Neural cell (in vitro differentiated cells): ENCODE measurements around the gene PCBD1. TPM values are rescaled to one million over a fixed set of nuclear protein-coding genes. Genes with fewer than 3 reads are reported as not detected.

Experiments used
- H2AFZ ChIP-seq: fragments of 200-600, 300-800 bp; sonication (generic), shearing (Covaris generic); 2 replicates; pipeline ENCODE4 v1.6.0; 2014; ENCODE audit warnings: low read depth, mild to moderate bottlenecking, antibody characterized with exemption, low read length, moderate library complexity
- H3F3A ChIP-seq: fragments of 200-600 bp; shearing (Covaris generic); 2 replicates; pipeline ENCODE4 v1.6.1; 2016; ENCODE audit warnings: mild to moderate bottlenecking, moderate library complexity, mixed read lengths, antibody characterized with exemption, low read length; ENCODE audit not compliant: insufficient read depth, poor library complexity, severe bottlenecking
- H3K27ac ChIP-seq: fragments of 200-600, 300-800 bp; sonication (generic), shearing (Covaris generic); 2 replicates; pipeline ENCODE4 v1.5.1; 2014; ENCODE audit warnings: mild to moderate bottlenecking, low read length, moderate library complexity
- H3K27me3 ChIP-seq: fragments of 300-800, 200-600 bp; sonication (generic), shearing (Covaris generic); 2 replicates; pipeline ENCODE4 v1.6.0; 2014; ENCODE audit warnings: mild to moderate bottlenecking, low read depth, low read length, moderate library complexity; ENCODE audit not compliant: insufficient read depth
- H3K36me3 ChIP-seq: fragments of 300-800, 200-600 bp; sonication (generic), shearing (Covaris generic); 2 replicates; pipeline ENCODE4 v1.5.1; 2014; ENCODE audit warnings: mild to moderate bottlenecking, antibody characterized with exemption, low read length, moderate library complexity; ENCODE audit not compliant: insufficient read depth
- H3K4me2 ChIP-seq: fragments of 300-800, 200-600 bp; sonication (generic), shearing (Covaris generic); 2 replicates; pipeline ENCODE4 v1.6.0; 2014; ENCODE audit warnings: mild to moderate bottlenecking, low read length
- H3K4me3 ChIP-seq: fragments of 300-800, 200-600 bp; sonication (generic), shearing (Covaris generic); 2 replicates; pipeline ENCODE4 v1.5.1; 2014; ENCODE audit warnings: mild to moderate bottlenecking, low read length, moderate library complexity
- H3K79me2 ChIP-seq: fragments of 200-600 bp; shearing (Covaris generic); replicated peaks from 2 replicates; pipeline ENCODE4 v1.6.0; 2014; ENCODE audit warnings: mild to moderate bottlenecking, low read length, moderate library complexity; ENCODE audit not compliant: insufficient read depth
- H3K9ac ChIP-seq: fragments of 300-800, 200-600 bp; sonication (generic), shearing (Covaris generic); 2 replicates; pipeline ENCODE4 v1.6.1; 2016; ENCODE audit warnings: mild to moderate bottlenecking, low read length, mixed read lengths
- H3K9me2 ChIP-seq: fragments of 200-600 bp; shearing (Covaris generic); 2 replicates; pipeline ENCODE4 v1.6.1; 2016; ENCODE audit warnings: mild to moderate bottlenecking, low read length, mixed read lengths; ENCODE audit not compliant: insufficient read depth
- H3K9me3 ChIP-seq: fragments of 200-600, 300-800 bp; sonication (generic), shearing (Covaris generic); 2 replicates; pipeline ENCODE4 v1.6.1; 2016; ENCODE audit warnings: mild to moderate bottlenecking, mixed run types, low read length, moderate library complexity, mixed read lengths
- H4K20me1 ChIP-seq: fragments of 200-600 bp; shearing (Covaris generic); 2 replicates; pipeline ENCODE4 v1.6.1; 2016; ENCODE audit warnings: mild to moderate bottlenecking, mixed run types; ENCODE audit not compliant: insufficient read depth
- CTCF ChIP-seq: fragments of 450-650 bp; IDR thresholded peaks from 2 replicates; pipeline ENCODE4 v1.5.1; 2014; ENCODE audit warnings: antibody characterized with exemption, mild to moderate bottlenecking, moderate library complexity; ENCODE audit not compliant: poor library complexity, severe bottlenecking
- EP300 ChIP-seq: fragments of 450-650 bp; conservative IDR thresholded peaks from 2 replicates; pipeline ENCODE4 v1.6.1; 2014; ENCODE audit warnings: antibody characterized with exemption, mild to moderate bottlenecking, moderate library complexity; ENCODE audit not compliant: poor library complexity, severe bottlenecking
- EZH2 ChIP-seq: fragments of 200-600, 300-800 bp; shearing (Covaris generic), sonication (generic); IDR thresholded peaks from 2 replicates; pipeline ENCODE4 v1.6.1; 2014; ENCODE audit warnings: antibody characterized with exemption, low read length, borderline replicate concordance, mild to moderate bottlenecking; ENCODE audit not compliant: insufficient read depth, poor library complexity, severe bottlenecking
- MXI1 ChIP-seq: fragments of 450-650 bp; conservative IDR thresholded peaks from 2 replicates; pipeline ENCODE4 v1.6.1; 2014; ENCODE audit warnings: antibody characterized with exemption, mild to moderate bottlenecking; ENCODE audit not compliant: poor library complexity, severe bottlenecking
- POLR2AphosphoS5 ChIP-seq: IDR thresholded peaks from 2 replicates; pipeline ENCODE4 v1.6.1; 2012
- RAD21 ChIP-seq: fragments of 450-650 bp; conservative IDR thresholded peaks from 2 replicates; pipeline ENCODE4 v1.6.1; 2014; ENCODE audit warnings: antibody characterized with exemption, mild to moderate bottlenecking, moderate library complexity
- SMC3 ChIP-seq: fragments of 450-650 bp; conservative IDR thresholded peaks from 2 replicates; pipeline ENCODE4 v1.6.1; 2014; ENCODE audit warnings: antibody characterized with exemption, mild to moderate bottlenecking, moderate library complexity; ENCODE audit not compliant: poor library complexity
- TAF1 ChIP-seq: IDR thresholded peaks from 2 replicates; pipeline ENCODE4 v1.6.1; 2012; ENCODE audit warnings: low read depth
- polyA plus RNA-seq: library from polyadenylated mRNA; depleted of rRNA; stranded (reverse); fragments of >200 nt; gene quantifications from 2 replicates; pipeline ENCODE4 v1.2.3, GENCODE V29; 2014
- TF ChIP-seq, protein P1 (sequence below): IDR thresholded peaks from 2 replicates; pipeline ENCODE4 v1.6.1; 2012; ENCODE audit warnings: borderline replicate concordance

Gene PCBD1
- polyA plus RNA-seq, 1 donor from 2014 or later = 15.8 TPM

DNA sequence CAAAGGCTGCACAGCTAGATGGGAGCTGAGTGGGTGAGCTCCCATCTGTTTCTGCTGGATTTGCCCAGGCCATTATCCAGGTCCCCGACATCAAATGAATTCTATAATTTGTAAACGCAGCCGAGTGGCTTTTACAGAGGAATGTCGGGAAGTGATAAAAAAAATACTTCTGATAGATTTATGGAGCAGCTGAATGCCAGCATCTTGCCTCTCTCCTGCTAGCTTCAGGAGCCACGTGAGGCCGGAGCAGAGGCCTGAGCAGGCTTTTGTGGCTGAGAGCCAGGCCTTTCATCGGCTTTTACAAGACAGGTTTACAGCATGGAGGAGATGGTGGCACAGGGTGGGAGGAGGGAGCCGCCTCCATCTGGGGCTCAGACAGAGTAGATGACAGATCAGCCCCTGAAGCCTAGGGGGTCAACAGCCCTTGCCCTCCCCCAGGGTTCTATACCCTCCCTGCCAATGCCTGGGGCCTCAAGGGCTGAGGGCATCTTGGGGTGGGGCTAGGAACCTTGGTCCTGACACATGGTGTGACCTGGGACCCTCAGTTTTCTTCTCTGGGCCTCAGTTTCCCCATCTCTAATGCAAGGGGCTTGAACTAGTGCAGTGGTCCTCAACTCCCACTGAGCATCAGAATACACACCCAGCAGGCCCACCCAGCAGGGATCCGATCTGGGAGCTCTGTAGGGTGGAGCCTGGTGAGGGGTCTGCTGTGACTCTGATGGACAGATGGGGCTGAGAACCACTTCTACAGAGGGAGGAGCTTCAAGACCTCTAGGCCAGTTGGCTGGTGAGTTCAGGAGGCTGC, 44.2 kb upstream of the PCBD1 start:
- no peaks in the 10 kb centered on the region for H3K9me2 ChIP-seq
- H3K9ac ChIP-seq = no peak overlapping the region
- no peaks in the 10 kb centered on the region for H3K79me2 ChIP-seq
- no peaks in the 10 kb centered on the region for H3K36me3 ChIP-seq
- H3F3A ChIP-seq = no peaks in the 10 kb centered on the region
- H3K4me3 ChIP-seq = no peak overlapping the region
- H4K20me1 ChIP-seq = no peaks in the 10 kb centered on the region
- TF ChIP-seq, protein P1, sequence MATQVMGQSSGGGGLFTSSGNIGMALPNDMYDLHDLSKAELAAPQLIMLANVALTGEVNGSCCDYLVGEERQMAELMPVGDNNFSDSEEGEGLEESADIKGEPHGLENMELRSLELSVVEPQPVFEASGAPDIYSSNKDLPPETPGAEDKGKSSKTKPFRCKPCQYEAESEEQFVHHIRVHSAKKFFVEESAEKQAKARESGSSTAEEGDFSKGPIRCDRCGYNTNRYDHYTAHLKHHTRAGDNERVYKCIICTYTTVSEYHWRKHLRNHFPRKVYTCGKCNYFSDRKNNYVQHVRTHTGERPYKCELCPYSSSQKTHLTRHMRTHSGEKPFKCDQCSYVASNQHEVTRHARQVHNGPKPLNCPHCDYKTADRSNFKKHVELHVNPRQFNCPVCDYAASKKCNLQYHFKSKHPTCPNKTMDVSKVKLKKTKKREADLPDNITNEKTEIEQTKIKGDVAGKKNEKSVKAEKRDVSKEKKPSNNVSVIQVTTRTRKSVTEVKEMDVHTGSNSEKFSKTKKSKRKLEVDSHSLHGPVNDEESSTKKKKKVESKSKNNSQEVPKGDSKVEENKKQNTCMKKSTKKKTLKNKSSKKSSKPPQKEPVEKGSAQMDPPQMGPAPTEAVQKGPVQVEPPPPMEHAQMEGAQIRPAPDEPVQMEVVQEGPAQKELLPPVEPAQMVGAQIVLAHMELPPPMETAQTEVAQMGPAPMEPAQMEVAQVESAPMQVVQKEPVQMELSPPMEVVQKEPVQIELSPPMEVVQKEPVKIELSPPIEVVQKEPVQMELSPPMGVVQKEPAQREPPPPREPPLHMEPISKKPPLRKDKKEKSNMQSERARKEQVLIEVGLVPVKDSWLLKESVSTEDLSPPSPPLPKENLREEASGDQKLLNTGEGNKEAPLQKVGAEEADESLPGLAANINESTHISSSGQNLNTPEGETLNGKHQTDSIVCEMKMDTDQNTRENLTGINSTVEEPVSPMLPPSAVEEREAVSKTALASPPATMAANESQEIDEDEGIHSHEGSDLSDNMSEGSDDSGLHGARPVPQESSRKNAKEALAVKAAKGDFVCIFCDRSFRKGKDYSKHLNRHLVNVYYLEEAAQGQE = no peak
- no peak for TF ChIP-seq EP300
- no peak for TF ChIP-seq EZH2
- no peak for TF ChIP-seq TAF1
- TF ChIP-seq CTCF = no peak
- no peak for TF ChIP-seq POLR2AphosphoS5
- no peak for TF ChIP-seq SMC3
- TF ChIP-seq MXI1 = no peak
- TF ChIP-seq RAD21 = no peak
- no peak overlapping the region for H3K4me2 ChIP-seq
- H3K27me3 ChIP-seq = no peaks in the 10 kb centered on the region
- H3K9me3 ChIP-seq = no peaks in the 10 kb centered on the region
- no peak overlapping the region for H3K27ac ChIP-seq
- no peak overlapping the region for H2AFZ ChIP-seq

DNA sequence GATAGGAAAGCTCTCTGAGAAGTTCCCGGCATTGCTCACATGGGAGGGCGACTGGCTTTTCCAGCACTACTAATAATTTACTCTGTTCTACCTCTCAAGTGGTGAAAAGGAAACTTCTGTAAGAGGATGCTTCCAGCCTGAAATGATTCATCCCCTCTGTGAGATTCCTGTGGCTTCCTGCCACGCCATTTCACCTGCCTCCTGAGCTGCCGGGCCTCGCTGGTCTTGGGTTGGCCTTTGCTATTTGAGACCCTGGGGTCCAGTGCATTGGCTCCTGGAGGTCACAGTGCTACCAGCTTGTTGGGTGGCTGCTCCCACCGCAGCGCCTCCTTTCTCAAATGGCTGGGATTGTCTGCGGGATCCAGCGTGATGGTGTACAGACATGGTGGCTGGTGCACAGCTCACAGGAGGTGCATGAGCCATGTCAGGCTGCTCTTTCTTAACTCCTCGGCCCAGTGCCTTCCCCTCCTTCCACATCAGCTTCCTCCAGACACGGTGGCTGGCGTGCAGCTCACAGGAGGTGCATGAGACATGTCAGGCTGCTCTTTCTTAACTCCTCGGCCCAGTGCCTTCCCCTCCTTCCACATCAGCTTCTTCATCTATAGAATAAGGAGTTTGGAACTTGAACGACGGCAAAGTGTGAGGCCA, 42.9 kb upstream of the PCBD1 start:
- Histone ChIP-seq H2AFZ (no peak overlapping the region), H3K79me2 (no peaks in the 10 kb centered on the region), H3K9me3 (no peaks in the 10 kb centered on the region), H4K20me1 (no peaks in the 10 kb centered on the region), H3K36me3 (no peaks in the 10 kb centered on the region), H3K4me2 (no peak overlapping the region), H3K9ac (no peak overlapping the region), H3K4me3 (no peak overlapping the region), H3F3A (no peaks in the 10 kb centered on the region), H3K27ac (no peak overlapping the region), H3K27me3 (no peaks in the 10 kb centered on the region), H3K9me2 (no peaks in the 10 kb centered on the region)
- TF ChIP-seq SMC3 = no peak
- TF ChIP-seq POLR2AphosphoS5 = no peak
- no peak for TF ChIP-seq EZH2
- no peak for TF ChIP-seq TAF1
- TF ChIP-seq RAD21 = no peak
- no peak for TF ChIP-seq MXI1
- no peak for TF ChIP-seq EP300
- no peak for TF ChIP-seq CTCF
- TF ChIP-seq, protein P1 = no peak
